ENCODE data around the gene FAM89B. TPM values are rescaled to one million over a fixed set of nuclear protein-coding genes. Genes with fewer than 3 reads are reported as not detected.

FAM89B gene
- polyA plus RNA-seq, 2 donors, result 27.9 to 36.5 TPM

- H3K27me3 ChIP-seq (ENCODE audit: control insufficient read depth in 1 of 2, insufficient read depth in 2 of 2, low read length in 2 of 2), result no peaks in the 10 kb centered on the region
- H3K36me3 ChIP-seq (ENCODE audit: control insufficient read depth in 2 of 2, insufficient read depth in 2 of 2, low read length in 1 of 2), result peaks cover 11 to 34% of the 10 kb centered on the region in 2 donors
- H3K9me3 ChIP-seq (ENCODE audit: control insufficient read depth in 2 of 2, insufficient read depth in 1 of 2, low read depth in 1 of 2, low read length in 1 of 2), result no peaks in the 10 kb centered on the region
- H3K4me3 ChIP-seq (ENCODE audit: low read depth in 1 of 2, low read length in 2 of 2), result no peak overlapping the region
- peaks cover 2 to 22% of the 10 kb centered on the region in 2 donors for H3K4me1 ChIP-seq (ENCODE audit: control insufficient read depth in 2 of 2, insufficient read depth in 2 of 2, low read length in 1 of 2)
- H3K27ac ChIP-seq (ENCODE audit: low read depth in 2 of 2, low read length in 1 of 2), result no peak overlapping the region
- WGBS, 2 donors, result 78 to 87% methylated on average over 3 of the region's 3 CpGs
Measured at GRCh38 chr11:65578667-65579066, 6.3 kb downstream of the FAM89B start.

- Histone ChIP-seq H3K27ac (ENCODE audit: low read depth in 2 of 2, low read length in 1 of 2) (no peak overlapping the region), H3K36me3 (ENCODE audit: control insufficient read depth in 2 of 2, insufficient read depth in 2 of 2, low read length in 1 of 2) (peaks cover 11 to 36% of the 10 kb centered on the region in 2 donors), H3K4me3 (ENCODE audit: low read depth in 1 of 2, low read length in 2 of 2) (no peak overlapping the region), H3K4me1 (ENCODE audit: control insufficient read depth in 2 of 2, insufficient read depth in 2 of 2, low read length in 1 of 2) (peaks cover 2 to 24% of the 10 kb centered on the region in 2 donors), H3K9me3 (ENCODE audit: control insufficient read depth in 2 of 2, insufficient read depth in 1 of 2, low read depth in 1 of 2, low read length in 1 of 2) (no peaks in the 10 kb centered on the region), H3K27me3 (ENCODE audit: control insufficient read depth in 1 of 2, insufficient read depth in 2 of 2, low read length in 2 of 2) (no peaks in the 10 kb centered on the region)
- WGBS, 2 donors, result 86 to 97% methylated on average over 4 of the region's 4 CpGs
Measured at GRCh38 chr11:65579291-65579690, 7.0 kb downstream of the FAM89B start.

GRCh38 chr11:65580031-65580692 lies 7.8 kb downstream of the FAM89B start:
- peak overlapping the region in 1 of 2 donors; percentile 3 for H3K27ac ChIP-seq (ENCODE audit: low read depth in 2 of 2, low read length in 1 of 2)
- no peak overlapping the region for H3K4me3 ChIP-seq (ENCODE audit: low read depth in 1 of 2, low read length in 2 of 2)
- H3K36me3 ChIP-seq (ENCODE audit: control insufficient read depth in 2 of 2, insufficient read depth in 2 of 2, low read length in 1 of 2), result peaks cover 11 to 40% of the 10 kb centered on the region in 2 donors
- WGBS, 2 donors, result 91 to 92% methylated on average over 19 of the region's 19 CpGs
- no peaks in the 10 kb centered on the region for H3K9me3 ChIP-seq (ENCODE audit: control insufficient read depth in 2 of 2, insufficient read depth in 1 of 2, low read depth in 1 of 2, low read length in 1 of 2)
- no peaks in the 10 kb centered on the region for H3K27me3 ChIP-seq (ENCODE audit: control insufficient read depth in 1 of 2, insufficient read depth in 2 of 2, low read length in 2 of 2)
- H3K4me1 ChIP-seq (ENCODE audit: control insufficient read depth in 2 of 2, insufficient read depth in 2 of 2, low read length in 1 of 2), result peaks cover 2 to 25% of the 10 kb centered on the region in 2 donors

GRCh38 chr11:65580756-65581155 lies 8.4 kb downstream of the FAM89B start:
- Histone ChIP-seq H3K27ac (ENCODE audit: low read depth in 2 of 2, low read length in 1 of 2) (no peak overlapping the region), H3K4me1 (ENCODE audit: control insufficient read depth in 2 of 2, insufficient read depth in 2 of 2, low read length in 1 of 2) (peaks cover 3 to 22% of the 10 kb centered on the region in 2 donors), H3K4me3 (ENCODE audit: low read depth in 1 of 2, low read length in 2 of 2) (no peak overlapping the region), H3K27me3 (ENCODE audit: control insufficient read depth in 1 of 2, insufficient read depth in 2 of 2, low read length in 2 of 2) (no peaks in the 10 kb centered on the region), H3K9me3 (ENCODE audit: control insufficient read depth in 2 of 2, insufficient read depth in 1 of 2, low read depth in 1 of 2, low read length in 1 of 2) (no peaks in the 10 kb centered on the region), H3K36me3 (ENCODE audit: control insufficient read depth in 2 of 2, insufficient read depth in 2 of 2, low read length in 1 of 2) (peaks cover 11 to 40% of the 10 kb centered on the region in 2 donors)
- WGBS, 2 donors, result 86 to 91% methylated on average over 7 to 8 of the region's 8 CpGs

GRCh38 chr11:65581928-65582327 lies 9.6 kb downstream of the FAM89B start:
- peaks cover 11 to 40% of the 10 kb centered on the region in 2 donors for H3K36me3 ChIP-seq (ENCODE audit: control insufficient read depth in 2 of 2, insufficient read depth in 2 of 2, low read length in 1 of 2)

GRCh38 chr11:65583589-65583988 lies 11.3 kb downstream of the FAM89B start:
- no peak overlapping the region for H3K4me3 ChIP-seq (ENCODE audit: low read depth in 1 of 2, low read length in 2 of 2)
- peaks cover 11 to 38% of the 10 kb centered on the region in 2 donors for H3K36me3 ChIP-seq (ENCODE audit: control insufficient read depth in 2 of 2, insufficient read depth in 2 of 2, low read length in 1 of 2)
- H3K9me3 ChIP-seq (ENCODE audit: control insufficient read depth in 2 of 2, insufficient read depth in 1 of 2, low read depth in 1 of 2, low read length in 1 of 2), result no peaks in the 10 kb centered on the region
- H3K4me1 ChIP-seq (ENCODE audit: control insufficient read depth in 2 of 2, insufficient read depth in 2 of 2, low read length in 1 of 2), result peaks cover 8 to 17% of the 10 kb centered on the region in 2 donors
- H3K27ac ChIP-seq (ENCODE audit: low read depth in 2 of 2, low read length in 1 of 2), result peak overlapping the region in 1 of 2 donors; percentile 20
- 90% methylated on average over 6 to 10 of the region's 10 CpGs for WGBS, 2 donors
- H3K27me3 ChIP-seq (ENCODE audit: control insufficient read depth in 1 of 2, insufficient read depth in 2 of 2, low read length in 2 of 2), result no peaks in the 10 kb centered on the region

More at GRCh38 chr11:65581928-65582327, 9.6 kb downstream of the FAM89B start:
- Histone ChIP-seq H3K9me3 (ENCODE audit: control insufficient read depth in 2 of 2, insufficient read depth in 1 of 2, low read depth in 1 of 2, low read length in 1 of 2) (no peaks in the 10 kb centered on the region), H3K4me1 (ENCODE audit: control insufficient read depth in 2 of 2, insufficient read depth in 2 of 2, low read length in 1 of 2) (peaks cover 5 to 22% of the 10 kb centered on the region in 2 donors), H3K27me3 (ENCODE audit: control insufficient read depth in 1 of 2, insufficient read depth in 2 of 2, low read length in 2 of 2) (no peaks in the 10 kb centered on the region), H3K4me3 (ENCODE audit: low read depth in 1 of 2, low read length in 2 of 2) (no peak overlapping the region), H3K27ac (ENCODE audit: low read depth in 2 of 2, low read length in 1 of 2) (no peak overlapping the region)
- WGBS, 2 donors, result 87 to 88% methylated on average over 3 of the region's 3 CpGs

GRCh38 chr11:65584106-65584505 lies 11.8 kb downstream of the FAM89B start:
- Histone ChIP-seq H3K27ac (ENCODE audit: low read depth in 2 of 2, low read length in 1 of 2) (peak overlapping the region in 1 of 2 donors; percentile 20), H3K4me1 (ENCODE audit: control insufficient read depth in 2 of 2, insufficient read depth in 2 of 2, low read length in 1 of 2) (peaks cover 8 to 18% of the 10 kb centered on the region in 2 donors)

GRCh38 chr11:65584723-65585171 lies 12.4 kb downstream of the FAM89B start:
- Histone ChIP-seq H3K4me1 (ENCODE audit: control insufficient read depth in 2 of 2, insufficient read depth in 2 of 2, low read length in 1 of 2) (peaks cover 8 to 18% of the 10 kb centered on the region in 2 donors), H3K9me3 (ENCODE audit: control insufficient read depth in 2 of 2, insufficient read depth in 1 of 2, low read depth in 1 of 2, low read length in 1 of 2) (no peaks in the 10 kb centered on the region), H3K27me3 (ENCODE audit: control insufficient read depth in 1 of 2, insufficient read depth in 2 of 2, low read length in 2 of 2) (no peaks in the 10 kb centered on the region), H3K4me3 (ENCODE audit: low read depth in 1 of 2, low read length in 2 of 2) (no peak overlapping the region), H3K36me3 (ENCODE audit: control insufficient read depth in 2 of 2, insufficient read depth in 2 of 2, low read length in 1 of 2) (peaks cover 10 to 32% of the 10 kb centered on the region in 2 donors), H3K27ac (ENCODE audit: low read depth in 2 of 2, low read length in 1 of 2) (peak overlapping the region; percentile 26 to 62)
- WGBS, 2 donors, result 47 to 50% methylated on average over 35 to 46 of the region's 46 CpGs

More at GRCh38 chr11:65584106-65584505, 11.8 kb downstream of the FAM89B start:
- H3K27me3 ChIP-seq (ENCODE audit: control insufficient read depth in 1 of 2, insufficient read depth in 2 of 2, low read length in 2 of 2), result no peaks in the 10 kb centered on the region
- H3K9me3 ChIP-seq (ENCODE audit: control insufficient read depth in 2 of 2, insufficient read depth in 1 of 2, low read depth in 1 of 2, low read length in 1 of 2), result no peaks in the 10 kb centered on the region
- H3K4me3 ChIP-seq (ENCODE audit: low read depth in 1 of 2, low read length in 2 of 2), result no peak overlapping the region
- 71 to 74% methylated on average over 8 of the region's 8 CpGs for WGBS, 2 donors
- peaks cover 11 to 37% of the 10 kb centered on the region in 2 donors for H3K36me3 ChIP-seq (ENCODE audit: control insufficient read depth in 2 of 2, insufficient read depth in 2 of 2, low read length in 1 of 2)

- peak overlapping the region in 1 of 2 donors; percentile 44 for H3K27ac ChIP-seq (ENCODE audit: low read depth in 2 of 2, low read length in 1 of 2)
- peaks cover 4 to 28% of the 10 kb centered on the region in 2 donors for H3K36me3 ChIP-seq (ENCODE audit: control insufficient read depth in 2 of 2, insufficient read depth in 2 of 2, low read length in 1 of 2)
Measured at GRCh38 chr11:65585396-65586246, 13.3 kb downstream of the FAM89B start.

More at GRCh38 chr11:65585396-65586246, 13.3 kb downstream of the FAM89B start:
- Histone ChIP-seq H3K4me3 (ENCODE audit: low read depth in 1 of 2, low read length in 2 of 2) (no peak overlapping the region), H3K4me1 (ENCODE audit: control insufficient read depth in 2 of 2, insufficient read depth in 2 of 2, low read length in 1 of 2) (peaks cover 6 to 18% of the 10 kb centered on the region in 2 donors), H3K9me3 (ENCODE audit: control insufficient read depth in 2 of 2, insufficient read depth in 1 of 2, low read depth in 1 of 2, low read length in 1 of 2) (no peaks in the 10 kb centered on the region), H3K27me3 (ENCODE audit: control insufficient read depth in 1 of 2, insufficient read depth in 2 of 2, low read length in 2 of 2) (no peaks in the 10 kb centered on the region)
- 78 to 79% methylated on average over 51 of the region's 51 CpGs for WGBS, 2 donors
